Stimulated activated CD4-positive, alpha-beta T cell treated with anti-CD3 and anti-CD28 coated beads, Interleukin-1b, Interleukin-23, amount 100 ng/mL, for 4 hours (primary cell): Measurements from ENCODE around the gene CENPM.
"Not testable (repeated sequence)": the region's sequence is repeated elsewhere in the genome, so short reads cannot be mapped to it uniquely, and the experiment has no call there.

Source experiments
- DNase-seq, 2 donors: peaks; one replicate each; pipeline ENCODE4 v3.0.0-alpha.2; 2020; ENCODE audit warnings: low read depth in 2 of 2

CENPM gene

DNA sequence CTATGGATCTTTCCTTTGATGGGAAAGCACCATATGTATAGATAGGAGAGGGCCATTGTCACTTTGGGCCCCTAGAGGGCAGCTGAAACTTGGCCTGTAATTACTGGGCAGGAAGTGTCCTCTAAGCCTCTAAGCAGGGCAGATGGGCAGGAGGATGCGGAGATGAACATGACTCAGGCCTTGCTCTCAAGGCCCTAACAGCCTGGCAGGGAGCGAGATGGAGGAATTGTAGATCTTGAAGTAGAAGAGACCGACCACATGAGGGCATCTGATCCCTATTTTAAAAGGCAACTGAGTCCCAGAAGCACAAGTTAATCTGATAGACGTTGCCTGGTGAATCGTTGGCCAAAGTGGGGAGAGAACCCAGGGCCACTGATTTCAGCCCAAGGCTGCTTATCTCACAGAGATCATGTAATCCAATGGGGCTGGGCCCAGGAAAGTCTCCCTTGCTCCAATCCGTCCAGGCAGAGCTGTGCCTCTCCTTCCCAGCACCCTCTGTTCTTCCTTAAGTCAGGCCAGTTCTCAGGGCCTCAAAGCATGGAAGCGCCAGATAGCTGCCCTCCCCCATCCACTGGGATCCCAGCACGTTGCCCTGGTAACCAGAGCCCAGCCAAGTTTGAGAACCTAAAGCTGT is 19.8 kb upstream of the CENPM start:
- DNase-seq, result peak in 1 of 2 donors; percentile 28

DNA sequence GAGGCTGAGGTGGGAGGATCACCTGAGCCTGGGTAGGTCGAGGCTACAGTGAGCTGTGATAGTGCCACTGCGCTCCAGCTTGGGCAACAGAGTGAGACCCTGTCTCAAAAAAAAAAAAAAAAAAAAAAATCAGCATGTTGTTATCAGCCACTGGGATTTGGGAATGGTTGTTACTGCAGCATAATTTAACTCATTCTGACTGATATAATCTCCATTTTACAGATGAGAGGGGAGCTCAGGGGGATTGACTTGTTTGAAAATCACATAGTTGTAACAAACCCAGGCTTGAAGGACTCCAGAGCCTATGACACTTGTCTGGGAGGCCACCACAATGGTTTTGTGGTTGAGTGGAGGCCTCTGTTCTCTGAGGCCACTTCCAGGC is 19.3 kb upstream of the CENPM start:
- DNase-seq, result no peak

DNA sequence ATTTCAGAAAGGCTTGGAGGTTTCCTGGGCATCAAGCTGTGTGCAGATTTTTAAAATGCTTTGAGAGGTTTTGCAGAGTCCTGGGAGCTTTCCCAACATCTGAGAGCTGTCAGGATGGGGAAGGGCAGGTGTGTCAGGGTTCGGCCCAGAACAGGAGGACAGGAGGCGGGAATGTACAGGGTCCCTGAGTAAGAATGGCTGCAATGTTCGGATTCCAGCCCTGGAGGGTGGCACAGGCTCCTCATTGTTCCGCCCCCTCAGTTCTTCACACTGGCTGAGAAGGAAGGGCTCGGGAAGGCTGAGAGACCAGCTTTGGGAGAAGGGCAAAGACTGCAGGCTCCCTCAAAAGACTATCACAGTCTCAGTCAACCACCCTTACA is 17.1 kb upstream of the CENPM start:
- DNase-seq, result no peak

DNA sequence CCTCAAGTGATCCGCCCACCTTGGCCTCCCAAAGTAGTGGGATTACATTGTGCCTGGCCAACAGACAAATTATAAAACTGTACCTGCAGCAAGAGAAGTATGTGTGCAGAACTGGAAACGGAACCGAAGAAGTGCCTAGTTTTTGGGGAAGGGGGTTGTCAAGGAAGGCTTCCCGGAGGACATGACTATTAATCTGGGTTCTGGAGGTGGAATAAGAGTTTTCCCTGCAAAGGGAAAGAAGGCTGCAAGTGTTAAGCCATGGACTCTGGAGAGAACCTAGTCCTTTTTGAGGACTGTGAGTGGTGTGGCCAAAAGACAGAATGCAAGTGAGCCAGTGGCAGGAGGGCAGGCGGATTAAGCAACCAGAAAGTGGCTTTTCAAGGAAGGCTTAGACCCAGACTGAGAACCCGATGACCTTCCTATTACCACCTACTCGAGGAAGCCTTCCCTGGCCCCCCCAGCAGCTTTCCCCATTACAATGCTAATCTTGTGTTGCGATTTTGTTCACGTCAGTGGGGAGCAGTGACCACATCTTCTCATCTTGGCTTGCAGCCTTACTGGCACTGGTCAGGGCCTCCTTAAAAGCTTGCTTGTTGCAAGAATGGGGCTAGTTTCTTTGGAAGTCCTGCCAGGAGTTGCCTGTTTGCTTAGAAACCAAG is 16.6 kb upstream of the CENPM start:
- DNase-seq, result no peak

DNA sequence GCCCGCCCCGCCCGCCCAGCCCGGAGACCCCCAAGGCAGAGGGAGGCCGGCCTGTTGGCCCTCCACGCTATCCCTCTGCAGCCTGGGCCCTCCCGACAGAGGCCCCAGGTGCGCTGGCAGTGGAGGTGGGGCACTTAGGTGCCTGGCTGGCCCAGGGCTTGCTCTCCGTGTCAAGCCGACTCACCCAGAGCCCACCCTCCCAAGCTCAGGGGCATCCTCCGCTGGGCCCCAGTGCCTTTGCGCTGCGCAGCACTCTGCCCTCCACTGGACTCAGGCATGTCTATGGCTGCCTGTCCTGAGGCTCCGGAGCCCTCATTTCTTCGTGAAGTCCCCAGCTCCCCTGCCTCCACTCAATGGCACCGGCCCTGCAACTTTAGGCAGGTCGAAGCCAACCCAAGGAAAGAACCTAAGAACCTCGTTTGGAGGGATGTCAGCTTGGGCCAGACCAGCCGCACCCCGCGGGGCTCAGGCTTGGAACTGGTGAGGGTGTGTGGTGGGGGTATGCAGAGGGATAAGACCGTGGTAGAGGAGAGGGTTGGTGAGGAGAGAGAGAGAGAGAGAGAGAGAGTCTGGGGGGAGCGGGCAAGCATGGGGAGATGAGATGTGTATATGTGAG is 11.1 kb upstream of the CENPM start:
- no peak for DNase-seq

DNA sequence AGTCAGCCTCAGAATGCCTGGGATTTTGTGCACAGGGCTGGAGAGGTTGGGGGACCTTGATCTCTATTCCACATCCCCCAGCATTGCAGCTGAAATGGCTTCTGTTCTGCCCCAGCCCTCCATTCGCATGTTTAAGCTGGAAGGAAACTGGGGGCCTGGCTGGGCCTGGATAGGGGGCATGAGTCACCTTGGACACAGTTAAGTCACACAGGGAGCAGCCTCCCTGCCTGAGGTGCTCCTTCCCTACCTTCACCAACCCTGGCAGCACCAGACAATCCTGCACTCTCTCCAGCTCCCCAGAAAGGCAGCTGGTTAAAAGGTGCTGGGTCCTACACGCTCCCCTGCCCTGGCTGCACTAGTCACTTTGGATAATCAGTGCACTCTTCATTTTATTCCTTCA is 5.8 kb upstream of the CENPM start:
- DNase-seq, result no peak

DNA sequence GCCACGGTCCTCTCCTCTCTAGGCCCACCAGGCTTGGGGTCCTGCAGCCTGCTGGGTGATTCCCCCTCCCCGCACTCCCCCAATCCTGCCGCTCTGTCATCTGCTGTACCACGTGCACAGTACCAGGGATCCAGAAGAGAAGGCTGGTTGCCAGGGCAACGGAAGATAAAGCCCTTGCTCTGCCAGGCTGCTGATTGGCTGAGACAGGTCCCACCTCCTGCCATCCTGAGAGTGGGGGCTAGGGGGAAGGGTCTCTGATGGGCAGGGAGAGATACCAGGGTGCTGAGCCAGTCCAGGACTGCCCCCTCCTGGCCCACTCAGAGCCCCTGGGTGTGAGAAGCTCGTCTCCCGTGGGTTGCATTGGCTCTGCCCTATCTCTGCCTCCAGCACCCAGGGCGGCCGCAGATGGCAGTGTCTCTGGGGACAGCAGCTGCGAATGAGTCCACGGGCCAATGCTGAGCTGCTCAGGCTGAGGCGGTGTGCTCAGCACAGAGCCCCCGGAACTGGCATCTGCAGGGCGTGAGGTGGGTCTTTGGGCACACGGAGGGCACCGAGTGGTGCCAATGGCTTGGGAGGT is 5.0 kb upstream of the CENPM start, which contains the start of gene SMIM45:
Gene SMIM45, plus strand, starts transcription at position 253 of the 577 bp plus-strand sequence.
- no peak for DNase-seq

DNA sequence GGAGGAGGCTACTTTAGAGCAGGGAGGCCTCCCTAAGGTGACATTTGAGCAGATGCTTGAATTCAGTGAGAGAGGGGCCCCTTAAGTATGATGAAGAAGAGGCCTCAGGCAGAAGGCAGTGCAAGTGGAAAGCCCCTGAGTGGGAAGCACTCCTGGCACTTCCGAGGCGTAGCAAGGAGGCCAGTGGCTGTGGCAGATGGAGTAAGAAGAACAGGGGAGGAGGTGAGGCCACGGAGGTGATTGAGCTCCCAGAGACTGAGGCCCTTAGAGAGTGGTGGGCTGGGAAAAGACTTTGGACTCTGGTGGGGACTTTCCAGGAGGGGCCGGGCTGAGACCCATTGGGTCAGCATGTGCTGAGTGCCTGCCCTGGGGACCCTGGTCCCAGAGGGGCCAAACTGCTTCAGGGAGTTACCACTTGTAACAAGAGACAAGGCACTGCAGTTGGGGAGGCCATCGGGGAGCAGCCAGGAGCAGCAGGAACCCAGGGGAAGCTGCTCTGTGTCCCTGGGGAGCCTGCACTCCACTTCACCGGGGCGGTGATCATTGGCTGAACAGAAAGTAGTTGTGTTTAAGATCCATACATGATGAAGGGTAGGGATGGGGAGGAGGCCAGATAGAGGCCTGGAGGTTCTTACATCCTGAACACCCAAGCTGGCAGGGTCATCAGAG is 2.5 kb upstream of the CENPM start:
- no peak for DNase-seq

DNA sequence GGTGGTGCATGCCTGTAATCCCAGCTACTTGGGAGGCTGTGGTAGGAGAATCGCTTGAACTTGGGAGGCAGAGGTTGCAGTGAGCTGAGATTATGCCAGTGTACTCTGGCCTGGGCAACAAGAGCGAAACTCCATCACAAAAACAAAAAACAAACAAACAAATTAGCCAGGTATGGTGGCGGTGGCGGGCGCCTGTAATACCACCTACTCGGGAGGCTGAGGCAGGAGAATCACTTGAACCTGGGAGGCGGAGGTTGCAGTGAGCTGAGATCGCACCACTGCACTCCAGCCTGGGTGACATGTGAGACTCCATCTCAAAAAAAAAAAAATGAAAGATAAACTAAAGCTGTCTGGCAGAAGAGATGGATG is 2.0 kb upstream of the CENPM start:
- not testable (repeated sequence) for DNase-seq

DNA sequence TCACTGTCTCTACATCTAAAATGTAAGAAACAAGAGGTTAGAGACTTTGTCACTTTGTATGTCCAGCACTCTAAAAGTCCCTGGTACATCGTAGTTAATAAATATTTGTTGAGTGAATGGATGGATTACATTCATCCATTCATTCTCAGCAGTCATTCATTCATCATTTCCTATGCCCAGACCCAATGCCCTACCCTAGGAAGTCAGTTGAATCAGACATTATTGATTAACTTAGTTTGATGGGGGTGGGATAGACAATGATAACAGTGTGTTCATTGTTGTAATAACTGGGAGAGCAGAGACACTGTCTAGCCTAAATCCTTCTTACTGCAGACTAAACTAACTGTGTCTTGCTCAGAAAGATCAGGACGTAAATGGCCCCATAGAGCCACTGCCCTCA is 1.2 kb upstream of the CENPM start:
- DNase-seq, result no peak

DNA sequence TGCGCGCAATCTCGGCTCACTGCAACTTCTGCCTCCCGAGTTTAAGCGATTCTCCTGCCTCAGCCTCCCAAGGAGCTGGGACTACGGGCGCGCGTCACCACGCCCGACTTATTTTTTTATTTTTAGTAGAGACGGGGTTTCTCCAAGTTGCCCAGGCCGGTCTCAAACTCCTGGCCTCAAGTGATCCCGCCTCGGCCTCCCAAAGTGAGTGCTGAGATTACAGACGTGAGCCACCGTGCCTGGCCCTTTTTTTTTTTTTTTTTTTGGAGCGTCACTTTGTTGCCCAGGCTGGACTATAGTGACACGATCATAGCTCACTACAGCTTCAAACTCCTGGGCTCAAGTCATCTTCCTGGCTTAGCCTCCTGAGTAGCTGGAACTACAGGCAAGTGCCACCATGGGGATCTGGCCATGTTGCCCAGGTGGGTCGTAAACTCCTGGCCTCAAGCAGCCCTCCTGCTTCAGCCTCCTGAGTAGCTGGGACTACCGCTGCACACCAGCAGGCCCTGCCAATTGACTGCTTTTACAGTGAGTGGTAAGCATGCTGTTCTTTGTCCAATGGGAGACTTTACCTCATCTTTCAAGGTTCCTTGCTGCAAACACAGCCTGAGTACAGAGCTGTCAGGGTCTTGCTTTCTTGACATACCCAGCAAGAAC is 600 bp upstream of the CENPM start:
- no peak for DNase-seq

DNA sequence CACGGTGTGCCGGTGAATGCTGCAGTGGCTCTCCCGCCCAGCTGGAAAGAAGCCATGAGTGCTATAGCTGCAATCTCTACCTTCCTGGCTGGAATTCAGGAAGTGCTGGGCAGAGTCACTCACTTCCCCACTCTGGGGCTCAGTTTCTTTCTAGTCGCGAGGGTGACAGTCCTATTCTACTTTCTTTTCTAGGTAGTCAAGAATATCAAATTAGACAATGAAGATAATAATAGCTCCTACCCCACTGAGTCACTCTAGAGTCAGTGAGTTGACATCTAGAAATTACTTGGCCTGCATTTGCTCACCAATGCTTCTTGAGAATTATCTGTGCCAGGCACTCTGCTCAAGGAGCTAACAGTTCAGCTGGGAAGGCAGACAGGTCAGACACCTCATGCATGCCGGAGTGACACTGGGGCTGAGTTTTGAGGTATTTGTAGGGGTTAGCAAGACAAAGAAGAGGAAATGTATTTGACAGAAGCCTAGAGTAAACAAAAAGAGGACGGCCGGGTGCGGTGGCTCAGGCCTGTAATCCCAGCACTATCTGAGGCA is 3.2 kb downstream of the CENPM start:
- no peak for DNase-seq

DNA sequence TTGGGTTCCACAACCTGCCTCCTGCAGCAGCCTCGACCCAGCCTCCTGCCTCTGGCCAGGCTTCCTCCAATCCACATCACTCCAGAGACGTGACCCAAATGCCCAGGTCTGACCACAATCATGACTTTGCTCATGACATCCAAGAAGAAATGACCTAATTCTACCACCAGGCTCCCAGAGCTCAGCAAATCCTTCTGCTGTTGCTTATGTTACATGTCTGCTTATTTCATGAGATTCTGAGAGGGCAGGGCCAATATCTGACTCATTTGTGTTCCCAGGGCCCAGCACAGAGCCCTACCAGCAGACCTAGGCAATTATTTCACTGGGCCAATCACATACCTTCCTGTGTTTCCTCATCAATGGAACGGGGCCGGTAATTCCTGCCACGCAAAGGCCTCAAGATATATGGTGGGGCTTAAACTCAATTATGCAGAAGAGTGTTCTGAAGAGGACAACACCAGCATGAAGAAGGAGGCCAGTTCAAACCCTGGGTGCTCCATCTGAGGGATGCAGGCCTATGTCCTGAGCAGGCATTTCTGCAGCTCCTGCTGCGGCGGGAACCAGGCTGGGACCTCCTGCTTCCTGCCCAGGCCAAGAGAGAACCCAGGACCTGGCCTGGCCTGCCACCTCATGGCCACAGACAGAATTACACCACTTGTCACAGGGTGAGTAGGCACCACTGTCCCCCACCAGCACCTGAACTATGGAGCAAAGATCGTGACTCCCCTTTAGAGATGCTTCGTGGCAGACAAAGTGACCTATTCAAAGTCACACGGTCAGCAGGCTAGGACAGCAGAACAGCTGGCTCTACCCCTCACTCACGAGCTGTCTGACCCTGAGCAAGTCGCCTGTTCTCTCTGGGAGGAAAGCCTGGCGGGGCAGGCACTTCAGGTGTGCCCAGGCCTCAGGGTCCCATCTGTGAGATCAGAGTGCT is 5.9 kb downstream of the CENPM start:
- DNase-seq, result peak; percentile 77

DNA sequence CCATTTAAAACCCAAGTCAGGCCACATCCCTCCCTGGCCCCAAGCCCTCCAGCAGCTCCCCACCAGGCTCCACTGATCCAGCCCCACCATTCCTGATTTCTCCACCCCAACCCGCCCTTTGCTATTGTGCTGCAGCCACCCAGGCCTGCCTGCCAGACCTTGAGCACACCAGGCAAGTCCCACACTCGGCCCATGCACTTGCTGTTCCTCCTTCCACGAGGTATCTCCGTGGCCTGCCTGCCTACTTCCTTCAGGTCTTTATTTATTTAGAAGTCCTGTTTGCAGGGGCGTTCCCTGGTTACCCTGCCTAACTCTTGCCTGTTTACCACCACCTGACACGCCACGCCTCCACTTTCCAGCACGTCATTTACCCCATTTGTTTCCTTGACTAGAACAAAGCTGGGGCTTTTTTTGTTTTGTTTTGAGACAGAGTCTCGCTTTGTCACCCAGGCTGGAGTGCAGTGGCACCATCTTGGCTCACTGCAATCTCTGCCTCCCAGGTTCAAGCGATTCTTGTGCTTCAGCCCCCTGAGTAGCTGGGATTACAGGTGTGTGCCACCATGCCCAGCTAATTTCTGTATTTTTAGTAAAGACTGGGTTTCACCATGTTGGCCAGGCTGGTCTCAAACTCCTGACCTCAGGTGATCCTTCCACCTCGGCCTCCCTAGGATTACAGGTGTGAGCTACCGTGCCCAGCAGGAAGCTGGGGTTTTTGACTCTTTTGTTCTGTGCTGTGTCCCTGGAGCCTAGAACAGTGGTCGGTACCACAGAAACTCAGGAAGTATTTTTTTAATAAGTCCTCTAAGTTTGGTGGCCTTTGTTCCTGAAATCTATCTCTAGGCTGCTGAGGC is 6.7 kb downstream of the CENPM start:
- DNase-seq, result peak; percentile 76 to 87

DNA sequence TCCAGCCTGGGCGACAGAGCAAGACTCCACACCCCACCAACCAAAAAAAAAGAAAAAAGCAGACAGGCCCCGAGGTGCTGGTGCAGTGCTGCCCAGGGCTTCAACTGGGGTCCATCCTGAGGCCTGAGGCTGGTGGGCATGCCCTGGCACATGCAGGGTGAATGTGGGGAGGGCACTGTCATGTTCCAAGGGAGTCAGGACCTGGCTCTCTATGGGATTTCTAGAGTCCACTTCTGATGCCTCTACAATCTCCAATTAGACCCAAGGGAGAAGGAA is 10.1 kb downstream of the CENPM start:
- DNase-seq, result no peak

DNA sequence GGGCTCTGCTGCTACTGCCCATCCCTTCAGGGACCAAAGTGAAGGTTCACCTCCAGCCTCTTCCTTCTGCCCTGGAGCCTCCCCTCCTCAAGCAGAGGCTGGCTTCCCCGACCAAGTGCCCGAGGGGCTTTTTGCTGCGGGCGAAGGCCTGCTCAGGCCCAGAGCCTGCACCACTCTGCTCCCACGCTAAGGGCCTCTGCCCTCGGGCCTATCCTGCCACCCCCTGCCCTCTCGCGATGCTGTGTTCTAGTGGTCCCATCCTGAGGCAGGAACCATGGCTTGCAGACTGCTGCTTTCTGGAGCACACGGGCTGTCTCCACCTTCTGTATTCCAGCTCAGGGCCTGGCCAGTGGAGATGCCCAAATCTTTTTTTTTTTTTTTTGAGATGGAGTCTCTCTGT is 11.4 kb downstream of the CENPM start:
- DNase-seq, result no peak

DNA sequence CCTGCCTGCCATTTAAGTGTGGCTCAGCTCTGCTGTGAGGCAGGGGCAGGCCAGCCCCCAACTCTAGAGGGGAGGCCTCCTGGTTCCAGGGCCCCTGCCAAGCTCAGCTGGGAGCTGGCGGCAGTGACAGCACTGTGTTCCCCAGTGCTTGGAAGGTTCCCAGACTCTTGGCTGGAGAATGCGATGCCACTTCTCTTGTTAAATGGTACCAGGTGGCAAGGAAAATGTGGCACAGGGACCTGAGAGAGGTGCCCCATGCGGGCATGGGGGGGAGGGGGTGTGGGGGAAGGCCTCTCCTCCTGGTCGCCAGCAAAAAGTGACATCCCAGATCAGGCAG is 12.0 kb downstream of the CENPM start:
- no peak for DNase-seq

DNA sequence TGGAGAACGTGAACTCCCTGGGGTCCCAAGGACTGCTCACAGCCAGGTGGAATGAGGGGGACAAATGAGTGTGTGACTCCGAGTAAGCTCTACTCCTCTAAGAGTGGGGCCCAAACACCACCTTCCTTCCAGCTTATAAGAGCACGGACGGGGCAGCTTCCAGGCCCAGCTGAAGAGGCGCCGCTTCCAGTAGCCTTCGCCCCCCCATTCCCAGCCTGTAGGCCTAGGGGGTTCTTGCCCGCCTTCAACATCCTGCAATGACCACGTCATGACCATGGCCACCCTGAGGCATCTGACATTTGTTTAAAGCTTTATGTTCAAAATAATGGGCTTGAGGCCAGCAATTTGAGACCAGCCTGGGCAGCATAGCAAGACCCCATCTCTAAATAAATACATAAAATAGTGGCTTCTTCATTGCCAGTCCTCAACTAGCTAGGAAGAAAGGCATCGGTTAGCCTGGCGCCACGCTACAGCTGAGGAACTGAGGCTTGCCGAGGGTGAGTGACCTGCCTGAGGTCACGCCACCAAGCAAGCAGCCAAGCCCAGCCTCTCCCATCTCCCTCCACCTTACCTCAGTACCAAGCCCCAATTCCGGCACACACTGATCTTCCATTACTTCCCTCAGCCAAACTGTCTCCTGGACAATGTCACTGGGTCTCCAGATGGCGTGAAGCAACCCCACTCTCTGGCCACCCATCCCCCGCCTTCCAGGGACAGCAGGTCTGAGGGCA is 12.5 kb downstream of the CENPM start:
- no peak for DNase-seq

DNA sequence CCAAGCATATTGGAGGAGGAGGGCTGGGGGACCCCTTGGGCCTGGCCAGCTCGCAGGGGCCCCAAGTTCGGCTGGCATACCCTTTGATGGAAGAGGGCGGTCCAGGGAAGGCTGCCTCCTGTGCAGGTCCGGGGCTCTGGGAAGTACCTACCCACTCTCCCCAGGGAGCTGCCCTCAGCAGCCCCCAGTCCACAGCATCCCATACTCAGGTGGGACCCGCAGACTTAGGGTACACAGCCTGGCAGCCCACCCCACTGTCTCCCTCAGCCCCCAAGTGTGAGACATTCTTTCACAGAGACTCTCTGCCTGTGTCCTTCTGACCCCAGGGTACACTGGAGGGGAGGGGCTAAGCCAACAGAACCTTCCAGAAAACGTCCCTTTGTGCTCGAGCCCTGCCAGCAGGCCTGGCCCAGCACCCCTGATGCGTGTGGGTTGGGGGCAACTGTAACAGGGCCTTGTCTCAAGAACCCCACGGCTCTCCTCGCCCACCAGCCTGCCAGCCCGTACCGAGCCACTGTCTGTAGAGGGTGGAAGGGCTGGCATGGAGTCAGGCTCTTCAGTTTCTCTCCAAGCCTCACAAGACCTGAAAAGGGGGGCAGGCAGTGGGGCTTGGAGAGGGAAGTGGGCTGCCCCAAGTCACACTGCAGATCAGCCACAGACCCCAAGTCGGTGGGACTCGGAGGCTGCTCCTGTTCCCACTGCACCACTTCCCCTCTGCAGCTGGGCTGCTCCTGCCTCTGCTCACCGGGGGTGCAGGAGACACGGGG is 13.4 kb downstream of the CENPM start:
- no peak for DNase-seq
